ENCODE data around the gene PLPPR3.

Gene PLPPR3

GRCh38 chr19:813219-814151 is 8.3 kb downstream of the PLPPR3 start:
- no peak for TF ChIP-seq CTCF (IDR thresholded peaks at IDR 0.05; ENCODE audit: extremely low read depth, insufficient read depth, missing control alignments)
- DNase-seq (ENCODE audit: low spot score), result peak; percentile 54
- in situ Hi-C loops (cut with MboI; ENCODE audit: low pct_unique_long_range_greater_than_20kb, low sequenced_read_pairs, unreplicated experiment), result no loop called here

- peak; percentile 38 for DNase-seq (ENCODE audit: low spot score)
- no peak for TF ChIP-seq CTCF (IDR thresholded peaks at IDR 0.05; ENCODE audit: extremely low read depth, insufficient read depth, missing control alignments)
- in situ Hi-C loops (cut with MboI; ENCODE audit: low pct_unique_long_range_greater_than_20kb, low sequenced_read_pairs, unreplicated experiment), result no loop called here
Measured at GRCh38 chr19:812747-813218, 9.0 kb downstream of the PLPPR3 start.

GRCh38 chr19:812049-812746 is 9.6 kb downstream of the PLPPR3 start:
- in situ Hi-C loops (cut with MboI; ENCODE audit: low pct_unique_long_range_greater_than_20kb, low sequenced_read_pairs, unreplicated experiment), result no loop called here
- peak; percentile 57 for DNase-seq (ENCODE audit: low spot score)

DNA sequence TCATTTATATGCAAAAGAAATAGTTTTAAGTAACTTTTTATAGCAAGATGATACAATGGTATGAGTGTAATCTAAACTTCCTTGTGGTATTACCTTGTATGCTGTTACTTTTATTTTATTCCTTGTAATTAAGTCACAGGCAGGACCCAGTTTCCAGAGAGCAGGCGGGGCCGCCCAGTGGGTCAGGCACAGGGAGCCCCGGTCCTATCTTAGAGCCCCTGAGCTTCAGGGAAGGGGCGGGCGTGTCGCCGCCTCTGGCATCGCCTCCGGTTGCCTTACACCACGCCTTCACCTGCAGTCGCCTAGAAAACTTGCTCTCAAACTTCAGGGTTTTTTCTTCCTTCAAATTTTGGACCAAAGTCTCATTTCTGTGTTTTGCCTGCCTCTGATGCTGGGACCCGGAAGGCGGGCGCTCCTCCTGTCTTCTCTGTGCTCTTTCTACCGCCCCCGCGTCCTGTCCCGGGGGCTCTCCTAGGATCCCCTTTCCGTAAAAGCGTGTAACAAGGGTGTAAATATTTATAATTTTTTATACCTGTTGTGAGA is 10.2 kb downstream of the PLPPR3 start:
- peak; percentile 43 for DNase-seq (ENCODE audit: low spot score)
- in situ Hi-C loops (cut with MboI; ENCODE audit: low pct_unique_long_range_greater_than_20kb, low sequenced_read_pairs, unreplicated experiment), result no loop called here
- no peak for TF ChIP-seq CTCF (IDR thresholded peaks at IDR 0.05; ENCODE audit: extremely low read depth, insufficient read depth, missing control alignments)

More at GRCh38 chr19:812049-812746, 9.6 kb downstream of the PLPPR3 start:
- no peak for TF ChIP-seq CTCF (IDR thresholded peaks at IDR 0.05; ENCODE audit: extremely low read depth, insufficient read depth, missing control alignments)

DNA sequence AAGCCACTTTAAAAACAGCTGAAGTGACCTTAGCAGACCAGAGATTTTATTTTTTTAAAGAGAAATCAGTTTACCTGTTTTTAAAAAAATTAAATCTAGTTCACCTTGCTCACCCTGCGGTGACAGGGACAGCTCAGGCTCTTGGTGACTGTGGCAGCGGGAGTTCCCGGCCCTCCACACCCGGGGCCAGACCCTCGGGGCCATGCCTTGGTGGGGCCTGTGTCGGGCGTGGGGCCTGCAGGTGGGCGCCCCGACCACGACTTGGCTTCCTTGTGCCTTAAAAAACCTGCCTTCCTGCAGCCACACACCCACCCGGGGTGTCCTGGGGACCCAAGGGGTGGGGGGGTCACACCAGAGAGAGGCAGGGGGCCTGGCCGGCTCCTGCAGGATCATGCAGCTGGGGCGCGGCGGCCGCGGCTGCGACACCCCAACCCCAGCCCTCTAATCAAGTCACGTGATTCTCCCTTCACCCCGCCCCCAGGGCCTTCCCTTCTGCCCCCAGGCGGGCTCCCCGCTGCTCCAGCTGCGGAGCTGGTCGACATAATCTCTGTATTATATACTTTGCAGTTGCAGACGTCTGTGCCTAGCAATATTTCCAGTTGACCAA is 10.8 kb downstream of the PLPPR3 start:
- in situ Hi-C loops (cut with MboI; ENCODE audit: low pct_unique_long_range_greater_than_20kb, low sequenced_read_pairs, unreplicated experiment), result no loop called here
- no peak for TF ChIP-seq CTCF (IDR thresholded peaks at IDR 0.05; ENCODE audit: extremely low read depth, insufficient read depth, missing control alignments)
- no peak for DNase-seq (ENCODE audit: low spot score)

Data from GM13977 (cell line).